Measurements from ENCODE around the gene ADRB2. TPM values are rescaled to one million over a fixed set of nuclear protein-coding genes. Genes with fewer than 3 reads are reported as not detected.
"Not testable (repeated sequence)": the region's sequence is repeated elsewhere in the genome, so short reads cannot be mapped to it uniquely, and the experiment has no call there.

The ADRB2 gene
- total RNA-seq, 1 donor from 2014 or later, result 5.1 TPM

- DNase-seq, result no peak
- Histone ChIP-seq H3K27ac (replicated peaks) (peak overlapping the region; percentile 73), H3K36me3 (no peaks in the 10 kb centered on the region), H3K9me3 (replicated peaks) (no peaks in the 10 kb centered on the region), H3K27me3 (ENCODE audit: low read depth) (no peaks in the 10 kb centered on the region), H3K4me3 (no peak overlapping the region), H3K4me1 (peaks cover 39% of the 10 kb centered on the region)
- no peak for TF ChIP-seq CTCF (IDR thresholded peaks at IDR 0.05; ENCODE audit: borderline replicate concordance)
- intact Hi-C loops (cut with micrococcal nuclease), result no loop called here
These were observed 47.5 kb downstream of the ADRB2 start for GRCh38 chr5:148873690-148874485.

- no peak for TF ChIP-seq CTCF (IDR thresholded peaks at IDR 0.05; ENCODE audit: borderline replicate concordance)
- Histone ChIP-seq H3K4me3 (no peak overlapping the region), H3K36me3 (no peaks in the 10 kb centered on the region), H3K27ac (replicated peaks) (peak overlapping the region; percentile 73), H3K9me3 (replicated peaks) (no peaks in the 10 kb centered on the region), H3K27me3 (ENCODE audit: low read depth) (no peaks in the 10 kb centered on the region), H3K4me1 (peaks cover 39% of the 10 kb centered on the region)
- intact Hi-C loops (cut with micrococcal nuclease), result no loop called here
- no peak for DNase-seq
These were observed 48.9 kb downstream of the ADRB2 start for GRCh38 chr5:148875205-148875875.

GRCh38 chr5:148877436-148877835 is 51.0 kb downstream of the ADRB2 start:
- H3K4me3 ChIP-seq; H3K27ac ChIP-seq (replicated peaks); H3K27me3 ChIP-seq (ENCODE audit: low read depth); intact Hi-C loops (cut with micrococcal nuclease); H3K9me3 ChIP-seq (replicated peaks); H3K36me3 ChIP-seq; DNase-seq: not testable (repeated sequence)
- peaks cover 35% of the 10 kb centered on the region for H3K4me1 ChIP-seq

Other genes with a start within 250 kb of the ADRB2 start
- gene HTR4, start 172.1 kb upstream of the ADRB2 start, total RNA-seq, result 0.99 TPM
- gene SH3TC2, start 236.5 kb downstream of the ADRB2 start, total RNA-seq, result 9.4 TPM